Retina (tissue), 1 donor: Measurements from ENCODE around the gene CEP131.

Experiments
- DNase-seq: peaks from one replicate; pipeline ENCODE4 v3.0.0-alpha.2; 2016

The CEP131 gene

GRCh38 chr17:81197409-81197795, 25.4 kb downstream of the CEP131 start:
- DNase-seq: no peak

GRCh38 chr17:81196505-81197408, 26.0 kb downstream of the CEP131 start:
- DNase-seq: no peak

GRCh38 chr17:81195941-81196495, 26.7 kb downstream of the CEP131 start:
- no peak for DNase-seq

- no peak for DNase-seq
Observed at GRCh38 chr17:81194941-81195901, 27.5 kb downstream of the CEP131 start.

- no peak for DNase-seq
Observed at GRCh38 chr17:81194225-81194760, 28.5 kb downstream of the CEP131 start.

GRCh38 chr17:81193470-81194224, 29.1 kb downstream of the CEP131 start:
- DNase-seq: no peak

GRCh38 chr17:81193051-81193410, 29.7 kb downstream of the CEP131 start:
- DNase-seq: no peak

- no peak for DNase-seq
Observed at GRCh38 chr17:81192386-81193050, 30.2 kb downstream of the CEP131 start.

- DNase-seq: no peak
Observed at GRCh38 chr17:81191646-81192045, 31.1 kb downstream of the CEP131 start.

- DNase-seq: no peak
Observed at GRCh38 chr17:81191116-81191515, 31.6 kb downstream of the CEP131 start.

GRCh38 chr17:81190591-81190990, 32.2 kb downstream of the CEP131 start:
- no peak for DNase-seq

GRCh38 chr17:81189670-81190530, 32.9 kb downstream of the CEP131 start:
- DNase-seq: no peak

- no peak for DNase-seq
Observed at GRCh38 chr17:81189016-81189415, 33.7 kb downstream of the CEP131 start.

GRCh38 chr17:81188491-81188840, 34.3 kb downstream of the CEP131 start:
- no peak for DNase-seq

- no peak for DNase-seq
Observed at GRCh38 chr17:81187586-81188490, 34.9 kb downstream of the CEP131 start.

- no peak for DNase-seq
Observed at GRCh38 chr17:81187120-81187519, 35.6 kb downstream of the CEP131 start.

GRCh38 chr17:81186203-81186602, 36.6 kb downstream of the CEP131 start:
- no peak for DNase-seq

GRCh38 chr17:81184555-81184954, 38.2 kb downstream of the CEP131 start:
- DNase-seq: peak; percentile 49

- DNase-seq: no peak
Observed at GRCh38 chr17:81183807-81184206, 39.0 kb downstream of the CEP131 start.

- DNase-seq: no peak
Observed at GRCh38 chr17:81183316-81183715, 39.4 kb downstream of the CEP131 start.
